Left hindlimb (tissue), 1 donor: ENCODE results near the gene SLC26A2.

Source experiments
- DNase-seq: peaks from one replicate; pipeline ENCODE4 v3.0.0-alpha.2; 2018

Gene SLC26A2

GRCh38 chr5:149962601-149963300 is 2.2 kb downstream of the SLC26A2 start:
- DNase-seq = no peak

DNA sequence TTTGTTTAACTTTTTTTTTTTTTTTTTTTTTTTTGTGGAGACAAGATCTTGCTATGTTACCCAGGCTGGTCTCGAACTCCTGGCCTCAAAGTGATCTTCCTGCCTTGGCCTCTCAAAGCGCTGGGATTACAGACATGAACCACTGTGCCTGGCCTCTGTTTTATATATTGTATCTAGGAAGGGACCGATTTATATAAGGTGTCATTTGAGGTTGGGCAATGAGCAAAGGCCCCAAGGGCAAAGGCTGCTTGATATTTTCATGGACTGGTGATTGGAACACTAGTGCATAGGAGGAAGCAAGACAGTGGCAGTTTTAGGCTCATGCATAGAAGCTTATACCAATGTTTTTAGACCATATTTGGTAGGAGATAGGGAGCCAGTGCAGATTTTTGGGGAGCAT is 3.2 kb downstream of the SLC26A2 start:
- DNase-seq = no peak

GRCh38 chr5:149966946-149967345 is 6.4 kb downstream of the SLC26A2 start:
- no peak for DNase-seq

- DNase-seq = no peak
Measured at GRCh38 chr5:149969181-149969930, 8.8 kb downstream of the SLC26A2 start.

GRCh38 chr5:149975409-149975808 is 14.9 kb downstream of the SLC26A2 start:
- no peak for DNase-seq

- no peak for DNase-seq
Measured at GRCh38 chr5:149979896-149980295, 19.3 kb downstream of the SLC26A2 start.

DNA sequence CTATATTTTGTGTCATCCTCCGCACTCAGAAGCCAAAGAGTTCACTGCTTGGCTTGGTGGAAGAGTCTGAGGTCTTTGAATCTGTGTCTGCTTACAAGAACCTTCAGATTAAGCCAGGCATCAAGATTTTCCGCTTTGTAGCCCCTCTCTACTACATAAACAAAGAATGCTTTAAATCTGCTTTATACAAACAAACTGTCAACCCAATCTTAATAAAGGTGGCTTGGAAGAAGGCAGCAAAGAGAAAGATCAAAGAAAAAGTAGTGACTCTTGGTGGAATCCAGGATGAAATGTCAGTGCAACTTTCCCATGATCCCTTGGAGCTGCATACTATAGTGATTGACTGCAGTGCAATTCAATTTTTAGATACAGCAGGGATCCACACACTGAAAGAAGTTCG is 20.6 kb downstream of the SLC26A2 start:
- no peak for DNase-seq

- DNase-seq = no peak
Measured at GRCh38 chr5:149982505-149982904, 21.9 kb downstream of the SLC26A2 start.

DNA sequence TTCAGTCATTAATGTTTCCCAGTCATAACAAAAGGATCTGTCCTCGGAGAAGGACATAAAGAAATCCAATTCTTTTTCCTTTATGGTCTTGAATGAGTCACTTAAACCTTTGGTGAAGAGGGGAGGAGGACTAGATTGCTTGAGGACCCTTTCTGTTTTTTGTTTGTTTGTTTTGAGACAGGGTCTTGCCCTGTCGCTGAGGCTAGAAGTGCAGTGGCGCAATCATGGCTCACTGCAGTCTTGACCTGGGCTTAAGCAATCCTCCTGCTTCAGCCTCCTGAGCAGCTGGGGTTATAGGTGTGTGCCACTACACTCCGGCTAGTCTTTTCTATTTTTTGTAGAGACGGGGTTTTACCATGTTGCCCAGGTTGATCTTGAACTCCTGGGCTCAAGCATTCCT is 27.6 kb downstream of the SLC26A2 start:
- DNase-seq = no peak

DNA sequence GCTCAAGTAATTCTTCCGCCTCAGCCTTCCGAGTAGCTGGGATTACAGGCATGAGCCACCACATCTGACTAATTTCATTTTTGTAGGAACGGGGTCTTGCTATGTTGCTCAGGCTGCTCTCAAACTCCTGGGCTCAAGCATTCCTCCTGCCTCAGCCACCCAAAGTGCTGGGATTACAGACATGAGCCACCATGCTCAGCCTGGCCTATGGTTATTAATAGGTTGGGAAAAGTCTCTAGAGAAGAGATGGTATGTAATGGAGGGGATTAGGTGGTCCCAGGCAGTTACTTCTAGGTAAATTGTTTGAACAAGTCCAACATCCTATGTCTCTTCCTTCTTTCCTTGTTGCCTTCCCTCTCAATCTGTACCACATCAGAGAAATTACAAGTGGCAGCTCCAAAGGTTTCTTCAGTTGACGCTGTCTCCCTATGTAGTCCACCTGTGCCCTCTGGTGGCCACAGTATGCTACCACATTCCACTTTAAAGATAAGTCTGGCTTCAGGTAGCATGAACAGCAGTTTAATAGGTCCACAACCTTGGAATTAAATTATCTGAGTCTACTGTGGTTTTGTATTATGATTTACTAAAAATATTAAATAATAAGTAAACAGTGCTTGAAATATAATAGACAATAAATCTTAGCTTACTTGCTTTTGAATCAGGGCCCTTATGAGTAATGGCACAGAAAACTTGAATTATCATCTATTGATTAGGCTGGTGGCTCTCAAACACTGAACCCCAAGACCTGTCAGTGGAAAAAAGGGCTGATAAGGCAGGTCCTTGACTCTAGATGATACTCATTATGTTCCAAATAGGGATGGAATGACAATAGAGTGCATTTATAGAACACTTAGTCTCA is 30.2 kb downstream of the SLC26A2 start:
- peak; percentile 66 for DNase-seq

DNA sequence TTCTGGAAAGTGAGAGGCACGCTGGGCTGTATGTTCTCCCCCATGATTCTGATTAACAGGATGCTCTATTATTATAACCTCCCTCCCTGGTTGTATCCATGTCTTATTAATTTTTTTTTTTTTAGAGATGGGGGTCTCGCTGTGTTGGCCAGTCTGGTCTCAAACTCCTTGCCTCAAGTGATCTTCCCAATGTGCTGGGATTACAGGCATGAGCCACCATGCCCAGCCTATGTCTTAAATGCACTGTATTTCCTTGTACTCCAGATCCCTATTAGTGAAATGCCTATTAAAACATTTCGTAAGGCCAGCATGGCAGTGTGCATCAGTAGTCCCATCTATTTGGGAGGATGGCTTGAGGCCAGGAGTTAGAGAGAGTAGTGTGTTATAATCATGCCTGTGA is 32.9 kb downstream of the SLC26A2 start:
- DNase-seq = no peak

DNA sequence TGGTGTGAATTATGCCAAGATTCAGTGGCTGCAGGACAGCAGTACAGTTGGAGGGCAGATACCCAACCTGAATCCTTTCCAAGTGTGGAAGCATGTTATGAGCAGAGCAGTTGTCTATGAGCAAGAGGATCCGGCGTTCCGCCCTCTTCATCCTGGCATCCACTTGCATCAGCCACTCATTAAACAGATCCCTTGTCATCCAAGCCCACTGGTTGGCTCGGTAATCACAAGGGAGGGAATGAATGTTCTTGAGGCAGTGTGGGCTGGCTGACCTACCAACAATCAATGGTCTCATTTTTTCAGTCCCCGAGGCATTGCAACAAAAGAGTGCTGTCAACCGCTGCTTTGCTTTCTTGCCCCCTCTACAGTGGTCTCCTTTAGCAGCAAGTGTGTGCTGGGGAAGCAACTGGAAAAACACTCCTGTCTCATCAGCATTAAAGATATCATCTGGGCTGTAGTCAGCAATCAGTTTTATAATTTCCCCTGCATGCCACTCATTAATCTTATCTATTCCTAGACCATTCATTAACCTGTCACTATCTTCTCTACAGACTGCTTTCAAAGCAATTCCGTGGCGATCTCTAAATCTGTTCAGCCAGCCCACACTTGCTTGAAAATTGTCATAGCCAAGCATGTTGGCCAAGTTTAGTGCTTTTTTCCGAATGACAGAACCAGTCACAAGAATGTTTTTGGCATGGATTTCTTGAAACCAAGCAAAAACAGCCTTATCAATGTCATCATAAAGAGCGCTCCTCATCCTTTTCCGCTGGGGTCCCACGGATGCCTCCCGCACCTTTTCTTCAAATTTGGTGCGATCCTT is 35.0 kb downstream of the SLC26A2 start:
- no peak for DNase-seq

GRCh38 chr5:149996205-149996890 is 35.8 kb downstream of the SLC26A2 start:
- no peak for DNase-seq

DNA sequence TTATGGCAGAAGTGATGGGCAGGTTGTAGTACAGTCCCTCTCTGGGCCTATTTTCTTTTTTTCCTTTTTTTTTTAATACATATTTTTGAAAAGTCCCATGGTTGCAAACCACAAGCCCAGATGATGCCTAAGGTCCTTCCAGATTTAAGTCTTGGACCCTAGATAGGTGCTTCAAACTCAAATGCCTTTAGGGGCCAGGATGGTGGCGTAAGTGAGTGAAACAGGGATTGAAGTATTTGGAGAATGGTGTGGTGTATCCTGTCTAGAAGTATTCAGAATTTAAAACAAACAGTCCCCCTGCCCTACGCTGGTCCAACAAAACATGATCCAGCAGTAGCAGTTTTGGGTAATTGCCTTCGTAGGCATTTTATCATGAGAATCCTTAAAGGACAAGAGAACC is 37.7 kb downstream of the SLC26A2 start:
- no peak for DNase-seq

DNA sequence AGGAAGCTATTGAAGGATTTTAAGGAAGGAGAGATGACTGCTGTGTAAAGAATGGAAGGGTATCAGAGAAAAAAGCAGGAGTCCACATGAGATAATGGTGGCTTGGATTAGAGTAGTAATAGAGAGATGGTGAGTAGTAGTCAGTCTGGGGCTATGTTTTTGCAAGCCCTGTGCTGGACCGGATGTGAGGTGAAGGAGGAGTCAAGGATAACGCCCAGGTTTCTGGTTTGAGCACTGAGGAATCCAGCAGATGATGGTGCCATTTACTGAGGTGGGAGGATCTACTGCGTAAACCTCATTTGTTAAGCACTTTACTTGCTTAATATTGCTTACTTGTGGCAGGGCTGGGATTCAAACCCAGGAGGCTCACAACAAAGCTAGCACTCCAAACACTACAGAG is 38.8 kb downstream of the SLC26A2 start:
- no peak for DNase-seq

DNA sequence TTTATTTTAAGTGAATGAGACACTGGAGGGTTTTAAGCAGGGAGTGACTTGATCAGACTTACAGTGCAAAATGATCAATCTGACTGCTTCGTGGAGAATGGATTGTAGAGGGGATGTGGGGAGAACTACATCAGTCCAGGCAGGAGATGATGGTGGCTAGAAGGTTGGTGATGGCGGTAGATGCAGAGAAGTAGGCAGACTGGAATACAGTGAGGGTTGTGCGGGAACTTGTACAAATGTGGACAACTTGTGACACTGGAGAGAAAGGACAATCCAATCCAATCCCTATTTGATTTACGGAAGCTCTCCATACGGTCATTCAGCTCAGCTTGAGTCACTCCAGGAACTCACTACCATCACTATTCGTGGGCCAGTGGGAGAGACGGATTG is 39.3 kb downstream of the SLC26A2 start:
- no peak for DNase-seq

DNA sequence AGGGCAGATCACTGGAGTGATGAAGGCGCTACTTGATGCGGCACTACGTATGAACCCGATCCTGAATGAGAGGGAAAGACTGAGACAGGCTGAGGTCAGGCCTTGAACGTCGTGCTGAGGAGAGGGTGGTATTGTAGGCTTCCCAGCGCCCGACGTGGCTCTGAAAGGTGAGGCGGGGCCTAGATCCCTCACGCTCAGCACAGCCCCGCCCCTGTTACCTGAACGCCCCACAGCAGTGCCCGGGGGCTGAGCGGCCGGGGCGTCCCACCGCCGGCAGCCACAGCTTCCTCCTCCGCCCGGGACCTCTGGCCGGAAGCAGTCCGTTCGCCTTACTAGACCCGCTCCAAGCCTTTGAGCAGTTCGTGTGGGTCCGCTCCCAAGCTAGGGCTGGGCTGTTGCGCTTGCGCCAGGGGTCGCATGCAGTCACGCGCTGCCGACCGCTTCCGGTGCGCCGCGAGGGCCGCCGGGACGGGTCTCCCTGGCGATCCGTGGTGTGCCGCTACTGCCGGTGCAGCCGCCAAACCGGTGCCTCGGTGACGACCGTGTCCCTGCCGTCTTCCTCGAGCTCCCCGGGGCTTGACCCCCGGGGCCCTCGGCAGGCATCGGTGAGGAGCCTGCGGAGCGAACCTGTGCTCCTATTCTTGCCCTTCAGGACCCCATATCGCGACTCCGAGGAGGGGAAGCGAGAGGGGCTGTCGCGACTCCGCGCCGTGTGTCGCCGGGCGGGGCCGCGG is 39.9 kb downstream of the SLC26A2 start, which contains the start of the genes HMGXB3 and TIGD6:
Gene HMGXB3 (plus strand): TSS at position 484 of the 734 bp plus-strand sequence. CDS start 4,114 bp downstream, outside the sequence.
Gene TIGD6 (minus strand): TSS at position 399 of the 734 bp plus-strand sequence. CDS start 4,306 bp downstream, outside the sequence.
- DNase-seq = peak; percentile 96

GRCh38 chr5:150000990-150001659 is 40.6 kb downstream of the SLC26A2 start:
- peak; percentile 50 for DNase-seq

DNA sequence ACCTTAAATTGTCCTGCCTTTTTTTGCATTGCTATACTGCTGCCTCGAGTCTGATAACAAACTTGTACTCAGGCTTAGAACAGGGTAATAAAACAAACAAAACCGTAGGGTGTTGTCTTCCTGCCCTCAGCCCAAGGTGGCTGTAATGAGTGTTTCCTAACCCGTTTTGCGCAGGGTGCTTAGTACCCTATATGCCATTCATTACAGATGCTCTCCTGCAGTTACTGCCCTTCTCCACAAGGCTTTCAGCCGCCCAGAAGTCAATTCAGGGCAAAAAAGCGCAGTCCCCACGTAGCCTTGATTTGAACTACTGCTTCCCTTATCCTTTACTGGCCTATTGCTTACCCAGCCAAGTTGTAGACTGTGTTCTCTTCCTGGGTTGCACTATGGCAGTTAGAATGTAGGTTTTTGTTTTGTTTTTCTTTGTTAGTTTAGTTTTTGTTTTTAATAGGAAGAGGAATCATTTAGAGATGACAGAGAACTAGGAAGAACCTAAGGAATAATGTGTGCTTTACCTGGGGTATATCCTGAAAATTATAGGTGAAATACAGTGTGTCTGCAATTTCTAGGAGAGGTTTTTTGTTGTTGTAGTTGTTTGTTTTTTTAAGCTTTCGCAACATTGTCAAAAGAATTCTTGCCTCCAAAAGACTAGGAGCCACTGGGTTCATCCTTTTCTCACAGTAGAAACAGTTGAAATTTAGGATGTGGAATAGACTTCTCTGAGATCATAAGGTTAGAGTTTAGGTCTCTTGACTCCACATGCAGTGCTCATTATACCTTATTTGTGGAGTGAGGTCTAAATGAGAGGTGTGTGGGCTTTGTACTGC is 41.3 kb downstream of the SLC26A2 start:
- DNase-seq = no peak
